Trophoblast cell (in vitro differentiated cells and primary cell): Measurements from ENCODE around the gene C5orf22.

Source experiments
- DNase-seq, 2 donors: peaks; one replicate each; pipeline ENCODE4 v3.0.0-alpha.2; 2016
- H2AFZ ChIP-seq: 2 replicates; pipeline ENCODE4 v1.6.1; 2013; ENCODE audit warnings: low read length, moderate library complexity, mild to moderate bottlenecking; ENCODE audit not compliant: insufficient read depth, poor library complexity
- H2AK5ac ChIP-seq: 2 replicates; pipeline ENCODE4 v1.6.1; 2013; ENCODE audit warnings: mild to moderate bottlenecking, low read length
- H2BK120ac ChIP-seq: 2 replicates; pipeline ENCODE4 v1.6.1; 2013; ENCODE audit warnings: low read length, mild to moderate bottlenecking, moderate library complexity; ENCODE audit not compliant: insufficient read depth, poor library complexity
- H2BK12ac ChIP-seq: 2 replicates; pipeline ENCODE4 v1.6.1; 2013; ENCODE audit warnings: mild to moderate bottlenecking, low read length, moderate library complexity
- H2BK5ac ChIP-seq: 2 replicates; pipeline ENCODE4 v1.6.1; 2013; ENCODE audit warnings: low read length, low read depth, moderate library complexity, mild to moderate bottlenecking; ENCODE audit not compliant: poor library complexity
- H3K14ac ChIP-seq: 2 replicates; pipeline ENCODE4 v1.6.1; 2013; ENCODE audit warnings: mild to moderate bottlenecking, low read length
- H3K18ac ChIP-seq: 2 replicates; pipeline ENCODE4 v1.6.1; 2013; ENCODE audit warnings: mild to moderate bottlenecking, low read length
- H3K23ac ChIP-seq: 2 replicates; pipeline ENCODE4 v1.6.1; 2013; ENCODE audit warnings: low read length
- H3K27ac ChIP-seq: 2 replicates; pipeline ENCODE4 v1.5.1; 2013; ENCODE audit warnings: low read depth, mild to moderate bottlenecking, inconsistent platforms, low read length, moderate library complexity
- H3K27me3 ChIP-seq: 2 replicates; pipeline ENCODE4 v1.6.1; 2013; ENCODE audit warnings: inconsistent platforms, mild to moderate bottlenecking, low read length, moderate library complexity; ENCODE audit not compliant: insufficient read depth
- H3K36me3 ChIP-seq, 2 experiments: 1 replicate in 1 of 2; 2 replicates in 1 of 2; pipeline ENCODE4 v1.6.1; 2013; ENCODE audit warnings: low read length in 2 of 2, mild to moderate bottlenecking in 2 of 2, moderate library complexity in 1 of 2; ENCODE audit not compliant: insufficient read depth in 2 of 2, control insufficient read depth in 1 of 2
- H3K4ac ChIP-seq: 2 replicates; pipeline ENCODE4 v1.6.1; 2013; ENCODE audit warnings: low read depth, mild to moderate bottlenecking, low read length, moderate library complexity
- H3K4me1 ChIP-seq, 2 experiments: 1 replicate in 1 of 2; 2 replicates in 1 of 2; pipeline ENCODE4 v1.6.1; 2013; ENCODE audit warnings: low read length in 2 of 2, mild to moderate bottlenecking in 2 of 2, moderate library complexity in 1 of 2; ENCODE audit not compliant: insufficient read depth in 2 of 2, control insufficient read depth in 1 of 2
- H3K4me2 ChIP-seq: 2 replicates; pipeline ENCODE4 v1.6.1; 2013; ENCODE audit warnings: inconsistent platforms, mild to moderate bottlenecking, low read length, moderate library complexity
- H3K4me3 ChIP-seq: 2 replicates; pipeline ENCODE4 v1.5.1; 2013; ENCODE audit warnings: mild to moderate bottlenecking, low read depth, low read length, inconsistent platforms
- H3K79me1 ChIP-seq: one replicate; pipeline ENCODE4 v1.6.1; 2013; ENCODE audit warnings: low read length
- H3K79me2 ChIP-seq: 2 replicates; pipeline ENCODE4 v1.6.1; 2013; ENCODE audit warnings: low read length, mild to moderate bottlenecking; ENCODE audit not compliant: control insufficient read depth, insufficient read depth, poor library complexity
- H3K9ac ChIP-seq: 2 replicates; pipeline ENCODE4 v1.6.1; 2013; ENCODE audit warnings: mild to moderate bottlenecking, low read length
- H3K9me3 ChIP-seq: 2 replicates; pipeline ENCODE4 v1.6.1; 2013; ENCODE audit warnings: low read depth, mild to moderate bottlenecking, control low read depth, inconsistent platforms, low read length; ENCODE audit not compliant: insufficient read depth
- H4K12ac ChIP-seq: 2 replicates; pipeline ENCODE4 v1.6.1; 2013; ENCODE audit warnings: low read depth, mild to moderate bottlenecking, low read length, moderate library complexity
- H4K8ac ChIP-seq: 2 replicates; pipeline ENCODE4 v1.6.1; 2013; ENCODE audit warnings: low read depth, mild to moderate bottlenecking, low read length, moderate library complexity
- H4K91ac ChIP-seq: one replicate; pipeline ENCODE4 v1.6.1; 2013; ENCODE audit warnings: low read depth, mild to moderate bottlenecking, low read length, moderate library complexity
- WGBS: extraction: QIAGEN DNeasy Blood & Tissue Kit; methylation state at CpG from one replicate; pipeline ENCODE4 v1.1.7; 2013; ENCODE audit warnings: missing lambda C conversion rate; ENCODE audit not compliant: insufficient read length, insufficient coverage; ENCODE audit errors: extremely low coverage; 5-methylcytosine and 5-hydroxymethylcytosine counted together

C5orf22 gene

DNA sequence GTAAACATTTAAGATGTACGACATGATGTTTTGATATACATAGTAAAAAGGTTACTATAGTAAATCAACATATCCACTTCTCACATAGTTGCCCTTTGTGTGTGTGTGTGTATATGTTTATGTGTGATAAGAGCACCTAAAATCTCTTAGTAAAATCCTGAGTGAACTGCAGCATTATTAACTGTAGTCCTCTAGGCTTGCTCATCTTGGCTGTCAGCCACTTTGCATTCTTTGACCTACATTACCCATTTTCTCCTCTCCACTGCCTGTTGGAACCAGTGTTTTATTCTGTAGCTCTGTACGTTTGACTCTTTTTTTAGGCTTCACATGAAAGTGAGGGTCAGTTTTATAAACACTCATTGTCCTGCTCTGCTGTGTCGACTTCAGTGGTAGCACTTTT lies 24.4 kb downstream of the C5orf22 start:
- H3K27me3 ChIP-seq, result no peaks in the 10 kb centered on the region
- H2AK5ac ChIP-seq, result no peak overlapping the region
- no CpG with 5 or more reads among the region's 3 CpGs for WGBS
- no peak for DNase-seq
- H2BK120ac ChIP-seq, result no peak overlapping the region
- H2BK12ac ChIP-seq, result no peak overlapping the region
- H4K12ac ChIP-seq, result no peak overlapping the region
- H3K79me1 ChIP-seq, result no peaks in the 10 kb centered on the region
- no peak overlapping the region for H3K4ac ChIP-seq
- no peak overlapping the region for H3K27ac ChIP-seq
- H4K8ac ChIP-seq, result no peak overlapping the region
- no peak overlapping the region for H3K9ac ChIP-seq
- H4K91ac ChIP-seq, result no peak overlapping the region
- H3K18ac ChIP-seq, result no peak overlapping the region
- peaks cover 5 to 8% of the 10 kb centered on the region in 2 experiments for H3K36me3 ChIP-seq
- H3K79me2 ChIP-seq, result no peaks in the 10 kb centered on the region
- no peak overlapping the region for H3K23ac ChIP-seq
- H3K4me2 ChIP-seq, result no peak overlapping the region
- H3K4me3 ChIP-seq, result no peak overlapping the region
- no peak overlapping the region for H3K14ac ChIP-seq
- H2AFZ ChIP-seq, result no peak overlapping the region
- no peaks in the 10 kb centered on the region for H3K9me3 ChIP-seq
- no peak overlapping the region for H2BK5ac ChIP-seq
- no peaks in the 10 kb centered on the region for H3K4me1 ChIP-seq

DNA sequence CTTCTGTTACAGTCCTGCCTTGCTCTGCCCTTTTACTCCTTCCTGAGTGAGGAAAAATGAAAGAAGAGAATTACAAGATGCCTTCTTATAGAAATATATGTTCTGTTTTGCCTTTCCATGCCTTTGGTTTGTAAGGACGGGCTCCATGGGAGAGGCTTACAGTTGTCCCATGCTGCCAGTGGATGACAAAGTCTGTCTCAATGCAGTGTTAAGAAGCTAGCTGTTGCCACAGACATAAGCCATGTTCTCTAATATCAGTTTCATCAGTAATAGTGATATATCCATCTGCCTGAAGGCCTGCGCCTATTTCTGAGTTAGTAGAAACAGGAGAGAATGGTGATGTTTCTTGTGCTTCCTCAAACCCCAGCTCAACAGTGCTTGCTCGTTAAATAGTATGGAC lies 27.8 kb downstream of the C5orf22 start:
- no peaks in the 10 kb centered on the region for H3K9me3 ChIP-seq
- no peaks in the 10 kb centered on the region for H3K27me3 ChIP-seq
- H2AK5ac ChIP-seq, result no peak overlapping the region
- no peak overlapping the region for H3K4ac ChIP-seq
- no peaks in the 10 kb centered on the region for H3K79me2 ChIP-seq
- H3K23ac ChIP-seq, result no peak overlapping the region
- H3K4me2 ChIP-seq, result no peak overlapping the region
- DNase-seq, result no peak
- no peak overlapping the region for H3K4me3 ChIP-seq
- no peak overlapping the region for H3K9ac ChIP-seq
- H2AFZ ChIP-seq, result no peak overlapping the region
- H3K18ac ChIP-seq, result no peak overlapping the region
- no peak overlapping the region for H3K14ac ChIP-seq
- no peak overlapping the region for H4K91ac ChIP-seq
- H3K79me1 ChIP-seq, result no peaks in the 10 kb centered on the region
- H2BK12ac ChIP-seq, result no peak overlapping the region
- H4K12ac ChIP-seq, result no peak overlapping the region
- peaks cover 3 to 5% of the 10 kb centered on the region in 2 experiments for H3K36me3 ChIP-seq
- no peak overlapping the region for H2BK5ac ChIP-seq
- H3K27ac ChIP-seq, result no peak overlapping the region
- no peak overlapping the region for H2BK120ac ChIP-seq
- no peaks in the 10 kb centered on the region for H3K4me1 ChIP-seq
- no peak overlapping the region for H4K8ac ChIP-seq
- no CpG with 5 or more reads among the region's 3 CpGs for WGBS

DNA sequence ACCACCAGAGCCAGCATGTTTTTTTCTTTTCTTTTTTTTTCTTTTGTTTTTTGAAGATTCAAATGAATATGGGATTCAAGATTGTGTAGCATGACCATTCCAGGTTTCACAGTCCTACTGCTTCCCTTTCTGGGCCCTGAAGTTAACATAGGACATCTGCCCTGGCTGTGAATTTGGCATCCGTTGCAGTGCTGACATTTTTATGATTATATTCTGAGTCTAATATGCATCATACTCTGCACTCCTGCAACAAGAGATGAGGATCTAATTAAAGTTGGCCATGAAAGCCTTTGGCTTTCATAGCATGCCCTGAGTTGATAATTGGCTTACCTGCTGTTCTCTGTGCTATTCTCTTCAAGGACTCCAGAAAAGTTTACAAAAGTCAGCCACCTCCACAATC lies 29.8 kb downstream of the C5orf22 start:
- no peak overlapping the region for H2BK120ac ChIP-seq
- no peak overlapping the region for H2BK12ac ChIP-seq
- H3K4me2 ChIP-seq, result no peak overlapping the region
- no peaks in the 10 kb centered on the region for H3K79me2 ChIP-seq
- no peak overlapping the region for H3K4ac ChIP-seq
- H4K8ac ChIP-seq, result no peak overlapping the region
- no peak overlapping the region for H3K4me3 ChIP-seq
- H4K12ac ChIP-seq, result no peak overlapping the region
- no peak overlapping the region for H3K14ac ChIP-seq
- peaks cover 0 to 2% of the 10 kb centered on the region in 2 experiments for H3K36me3 ChIP-seq
- no peak overlapping the region for H2AK5ac ChIP-seq
- H3K79me1 ChIP-seq, result no peaks in the 10 kb centered on the region
- peaks cover 6% of the 10 kb centered on the region for H3K9me3 ChIP-seq
- no peak overlapping the region for H3K23ac ChIP-seq
- H2AFZ ChIP-seq, result no peak overlapping the region
- WGBS, result no CpG with 5 or more reads among the region's 1 CpG
- H3K4me1 ChIP-seq, result no peaks in the 10 kb centered on the region
- no peak for DNase-seq
- no peak overlapping the region for H3K9ac ChIP-seq
- no peaks in the 10 kb centered on the region for H3K27me3 ChIP-seq
- H2BK5ac ChIP-seq, result no peak overlapping the region
- no peak overlapping the region for H3K18ac ChIP-seq
- H3K27ac ChIP-seq, result no peak overlapping the region
- H4K91ac ChIP-seq, result no peak overlapping the region

DNA sequence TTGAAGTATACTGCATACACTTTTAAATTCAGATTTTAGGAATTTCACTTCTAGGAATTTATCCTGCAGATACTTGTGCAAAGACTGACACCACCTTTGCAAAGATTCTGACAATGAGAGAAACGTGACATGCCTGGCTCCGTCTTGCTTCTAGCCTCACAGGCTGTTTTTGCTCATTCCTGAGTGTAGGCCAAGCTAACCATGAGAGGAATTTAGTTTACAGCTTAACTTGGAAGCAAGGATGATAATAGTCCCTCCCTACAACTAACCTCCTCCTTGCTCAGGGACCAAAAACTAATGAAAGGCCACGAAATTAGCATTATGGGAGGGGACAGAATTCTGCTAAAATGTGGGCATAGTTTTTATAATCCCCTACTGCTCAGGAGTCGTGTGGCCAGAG lies 31.1 kb downstream of the C5orf22 start:
- Histone ChIP-seq H2BK120ac (no peak overlapping the region), H3K4me3 (no peak overlapping the region)

More for the DNA sequence above, 31.1 kb downstream of the C5orf22 start:
- Histone ChIP-seq H3K4me2 (no peak overlapping the region), H4K8ac (no peak overlapping the region), H3K4me1 (no peaks in the 10 kb centered on the region), H3K9ac (no peak overlapping the region), H2BK12ac (no peak overlapping the region), H3K79me2 (no peaks in the 10 kb centered on the region), H3K79me1 (no peaks in the 10 kb centered on the region), H2AFZ (no peak overlapping the region), H3K23ac (no peak overlapping the region), H3K9me3 (peaks cover 6% of the 10 kb centered on the region), H3K27me3 (no peaks in the 10 kb centered on the region), H4K12ac (no peak overlapping the region), H2AK5ac (no peak overlapping the region), H3K4ac (no peak overlapping the region), H2BK5ac (no peak overlapping the region), H4K91ac (no peak overlapping the region), H3K18ac (no peak overlapping the region), H3K14ac (no peak overlapping the region), H3K36me3 (peaks cover 0 to 2% of the 10 kb centered on the region in 2 experiments), H3K27ac (no peak overlapping the region)
- WGBS, result no CpG with 5 or more reads among the region's 4 CpGs
- no peak for DNase-seq
